ENCODE results near the gene FXN.

The FXN gene

DNA sequence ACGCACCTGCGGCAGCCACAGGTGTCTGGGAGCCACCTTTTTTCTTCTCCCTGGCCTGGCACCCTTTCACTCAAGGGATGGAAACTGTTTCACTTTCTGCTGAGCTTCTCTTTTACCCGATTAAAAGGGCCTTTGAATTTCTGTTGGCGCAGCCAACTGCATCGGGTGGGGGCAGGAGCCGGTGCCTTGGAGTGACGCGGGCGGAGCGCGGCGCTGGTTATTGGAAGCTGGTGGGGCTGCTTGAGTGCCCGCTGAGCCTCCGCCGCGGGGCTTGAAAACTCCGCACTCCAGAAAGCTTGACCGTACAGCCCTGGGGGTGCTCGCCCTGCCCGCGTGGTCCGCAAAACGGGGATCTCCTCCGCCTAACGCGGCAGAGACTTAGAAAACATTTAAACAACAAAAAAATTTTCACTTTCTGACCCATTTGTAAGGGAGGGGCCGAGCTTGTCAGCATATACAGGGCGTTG is 86.6 kb downstream of the FXN start:
- peak; percentile 88 for ATAC-seq
- TF ChIP-seq TOX (CRISPR knock-in tag; IDR thresholded peaks at IDR 0.05; ENCODE audit: borderline replicate concordance), result no peak
- TF ChIP-seq, protein P1, sequence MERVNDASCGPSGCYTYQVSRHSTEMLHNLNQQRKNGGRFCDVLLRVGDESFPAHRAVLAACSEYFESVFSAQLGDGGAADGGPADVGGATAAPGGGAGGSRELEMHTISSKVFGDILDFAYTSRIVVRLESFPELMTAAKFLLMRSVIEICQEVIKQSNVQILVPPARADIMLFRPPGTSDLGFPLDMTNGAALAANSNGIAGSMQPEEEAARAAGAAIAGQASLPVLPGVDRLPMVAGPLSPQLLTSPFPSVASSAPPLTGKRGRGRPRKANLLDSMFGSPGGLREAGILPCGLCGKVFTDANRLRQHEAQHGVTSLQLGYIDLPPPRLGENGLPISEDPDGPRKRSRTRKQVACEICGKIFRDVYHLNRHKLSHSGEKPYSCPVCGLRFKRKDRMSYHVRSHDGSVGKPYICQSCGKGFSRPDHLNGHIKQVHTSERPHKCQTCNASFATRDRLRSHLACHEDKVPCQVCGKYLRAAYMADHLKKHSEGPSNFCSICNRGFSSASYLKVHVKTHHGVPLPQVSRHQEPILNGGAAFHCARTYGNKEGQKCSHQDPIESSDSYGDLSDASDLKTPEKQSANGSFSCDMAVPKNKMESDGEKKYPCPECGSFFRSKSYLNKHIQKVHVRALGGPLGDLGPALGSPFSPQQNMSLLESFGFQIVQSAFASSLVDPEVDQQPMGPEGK (CRISPR knock-in tag; IDR thresholded peaks at IDR 0.05; ENCODE audit: borderline replicate concordance), result no peak
- TF ChIP-seq ZNF565 (CRISPR knock-in tag; conservative IDR thresholded peaks at IDR 0.05; ENCODE audit: low read depth), result no peak
- TF ChIP-seq, protein P2, sequence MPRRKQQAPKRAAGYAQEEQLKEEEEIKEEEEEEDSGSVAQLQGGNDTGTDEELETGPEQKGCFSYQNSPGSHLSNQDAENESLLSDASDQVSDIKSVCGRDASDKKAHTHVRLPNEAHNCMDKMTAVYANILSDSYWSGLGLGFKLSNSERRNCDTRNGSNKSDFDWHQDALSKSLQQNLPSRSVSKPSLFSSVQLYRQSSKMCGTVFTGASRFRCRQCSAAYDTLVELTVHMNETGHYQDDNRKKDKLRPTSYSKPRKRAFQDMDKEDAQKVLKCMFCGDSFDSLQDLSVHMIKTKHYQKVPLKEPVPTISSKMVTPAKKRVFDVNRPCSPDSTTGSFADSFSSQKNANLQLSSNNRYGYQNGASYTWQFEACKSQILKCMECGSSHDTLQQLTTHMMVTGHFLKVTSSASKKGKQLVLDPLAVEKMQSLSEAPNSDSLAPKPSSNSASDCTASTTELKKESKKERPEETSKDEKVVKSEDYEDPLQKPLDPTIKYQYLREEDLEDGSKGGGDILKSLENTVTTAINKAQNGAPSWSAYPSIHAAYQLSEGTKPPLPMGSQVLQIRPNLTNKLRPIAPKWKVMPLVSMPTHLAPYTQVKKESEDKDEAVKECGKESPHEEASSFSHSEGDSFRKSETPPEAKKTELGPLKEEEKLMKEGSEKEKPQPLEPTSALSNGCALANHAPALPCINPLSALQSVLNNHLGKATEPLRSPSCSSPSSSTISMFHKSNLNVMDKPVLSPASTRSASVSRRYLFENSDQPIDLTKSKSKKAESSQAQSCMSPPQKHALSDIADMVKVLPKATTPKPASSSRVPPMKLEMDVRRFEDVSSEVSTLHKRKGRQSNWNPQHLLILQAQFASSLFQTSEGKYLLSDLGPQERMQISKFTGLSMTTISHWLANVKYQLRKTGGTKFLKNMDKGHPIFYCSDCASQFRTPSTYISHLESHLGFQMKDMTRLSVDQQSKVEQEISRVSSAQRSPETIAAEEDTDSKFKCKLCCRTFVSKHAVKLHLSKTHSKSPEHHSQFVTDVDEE (CRISPR knock-in tag; IDR thresholded peaks at IDR 0.05), result no peak
- TF ChIP-seq ZFP3 (CRISPR knock-in tag; IDR thresholded peaks at IDR 0.05), result no peak
- TF ChIP-seq ZNF8 (CRISPR knock-in tag; IDR thresholded peaks at IDR 0.05), result no peak

DNA sequence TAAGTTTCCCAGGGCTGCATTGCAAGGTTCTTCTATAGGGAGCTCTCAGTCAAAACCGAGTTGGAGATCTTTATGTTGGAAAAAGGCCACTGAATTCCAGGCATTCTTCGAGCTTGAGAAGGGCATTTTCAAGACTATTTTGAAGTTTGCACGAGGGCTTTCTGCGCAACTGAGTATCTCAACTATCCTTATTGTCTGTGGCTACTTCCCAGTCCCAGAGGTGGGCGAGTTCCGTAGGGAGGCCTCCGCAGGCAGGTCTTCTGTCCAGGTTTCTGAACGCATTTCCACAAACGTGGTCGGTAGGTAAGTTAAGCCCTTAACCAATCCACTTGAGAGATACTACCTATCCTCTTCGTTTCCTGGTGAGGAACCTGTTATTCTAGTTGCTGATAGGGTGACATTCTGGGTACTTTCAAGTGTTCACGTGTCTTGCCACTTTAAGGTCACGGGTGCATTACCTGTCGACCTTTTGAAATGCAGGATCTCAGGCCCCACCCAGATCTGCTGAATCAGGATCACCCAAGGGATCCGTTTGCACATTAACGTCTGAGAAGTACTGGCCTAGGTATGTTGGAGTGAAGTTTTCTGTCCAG is 87.1 kb downstream of the FXN start:
- TF ChIP-seq ZNF565 (CRISPR knock-in tag; conservative IDR thresholded peaks at IDR 0.05; ENCODE audit: low read depth), result no peak
- peak; percentile 36; the same call in 1 of the 2 replicates for TF ChIP-seq ISL1 (CRISPR knock-in tag; IDR thresholded peaks at IDR 0.05)
- TF ChIP-seq, protein P1 (CRISPR knock-in tag; IDR thresholded peaks at IDR 0.05; ENCODE audit: borderline replicate concordance), result no peak
- peak; percentile 81 for ATAC-seq

DNA sequence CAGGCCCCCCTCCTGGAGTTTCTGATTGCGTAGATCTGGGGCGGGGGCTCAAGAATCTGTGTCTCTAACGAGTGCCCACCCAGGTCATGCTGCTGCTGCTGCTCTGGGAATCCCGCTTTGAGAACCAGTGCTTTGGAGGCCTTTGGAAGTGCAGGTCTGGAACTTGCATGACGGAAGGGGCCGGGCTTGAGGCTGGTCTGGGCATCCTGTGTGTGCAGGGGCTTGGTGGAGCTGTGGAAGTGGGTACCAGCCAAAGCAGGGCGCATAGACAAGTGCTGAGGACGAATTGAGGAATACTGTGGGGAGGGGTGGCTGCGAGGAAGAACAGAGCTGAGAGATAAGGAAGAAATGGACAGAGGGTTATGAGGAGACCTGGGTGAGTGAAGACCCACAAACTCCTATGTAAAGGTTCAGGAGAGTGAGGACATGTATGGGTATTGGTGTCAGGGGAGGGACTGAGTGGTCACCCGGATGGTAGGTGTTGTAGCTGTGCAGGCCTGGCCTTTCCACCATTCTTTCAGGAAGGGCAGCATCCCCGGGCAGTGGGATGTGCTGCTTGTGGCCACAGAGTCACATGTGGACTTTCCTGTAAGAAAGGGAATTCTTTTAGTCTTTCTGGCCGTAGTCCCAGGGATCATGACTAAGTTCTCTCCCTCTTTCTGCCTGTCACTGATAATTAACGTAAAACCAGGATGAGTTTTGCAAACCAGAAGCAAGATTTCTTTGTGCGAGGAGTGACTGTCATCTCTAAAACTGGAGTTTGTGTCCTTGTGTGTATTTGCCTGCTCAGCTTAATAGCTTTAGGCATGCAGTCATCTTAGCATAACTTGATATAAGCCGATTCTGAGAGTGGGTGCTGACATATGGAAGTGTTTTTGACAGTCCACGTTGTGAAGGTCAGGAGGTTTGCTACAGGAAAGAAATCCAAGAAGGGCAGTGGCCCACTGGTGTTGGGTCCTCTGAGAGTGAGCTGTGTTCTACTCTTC is 95.2 kb downstream of the FXN start:
- peak; percentile 84 for ATAC-seq
- TF ChIP-seq ISL1 (CRISPR knock-in tag; IDR thresholded peaks at IDR 0.05) (peak; percentile 40; the same call in 1 of the 2 replicates), ARNTL (CRISPR knock-in tag; IDR thresholded peaks at IDR 0.05; ENCODE audit: borderline replicate concordance, low read depth) (no peak), GLIS3 (CRISPR knock-in tag; IDR thresholded peaks at IDR 0.05) (no peak), CSDC2 (CRISPR knock-in tag; IDR thresholded peaks at IDR 0.05) (no peak), ZFP3 (CRISPR knock-in tag; IDR thresholded peaks at IDR 0.05) (0 out of 2 replicates have a peak, but pooled peaks have one; percentile 28), OSR1 (CRISPR knock-in tag; IDR thresholded peaks at IDR 0.05) (no peak)

DNA sequence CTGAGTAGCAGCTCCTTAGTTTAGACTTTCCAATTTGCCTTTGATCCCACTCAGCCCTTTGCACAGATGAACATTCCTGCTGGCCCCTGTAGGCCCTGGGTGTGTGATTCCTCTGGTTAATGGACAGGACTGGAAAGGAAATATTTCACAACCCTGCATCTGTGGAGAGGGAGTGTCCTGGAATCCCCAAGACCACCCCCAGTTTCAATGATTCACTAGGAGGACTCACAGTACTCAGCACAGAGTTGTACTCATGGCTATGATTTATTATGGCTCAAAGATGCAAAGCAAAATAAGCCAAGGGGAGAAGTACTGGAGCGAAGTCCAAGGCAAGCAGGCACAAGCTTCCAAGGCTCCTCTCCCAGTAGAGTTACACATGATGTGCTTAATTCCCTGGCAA is 96.1 kb downstream of the FXN start:
- ATAC-seq, result peak; percentile 70
- TF ChIP-seq, protein P3, sequence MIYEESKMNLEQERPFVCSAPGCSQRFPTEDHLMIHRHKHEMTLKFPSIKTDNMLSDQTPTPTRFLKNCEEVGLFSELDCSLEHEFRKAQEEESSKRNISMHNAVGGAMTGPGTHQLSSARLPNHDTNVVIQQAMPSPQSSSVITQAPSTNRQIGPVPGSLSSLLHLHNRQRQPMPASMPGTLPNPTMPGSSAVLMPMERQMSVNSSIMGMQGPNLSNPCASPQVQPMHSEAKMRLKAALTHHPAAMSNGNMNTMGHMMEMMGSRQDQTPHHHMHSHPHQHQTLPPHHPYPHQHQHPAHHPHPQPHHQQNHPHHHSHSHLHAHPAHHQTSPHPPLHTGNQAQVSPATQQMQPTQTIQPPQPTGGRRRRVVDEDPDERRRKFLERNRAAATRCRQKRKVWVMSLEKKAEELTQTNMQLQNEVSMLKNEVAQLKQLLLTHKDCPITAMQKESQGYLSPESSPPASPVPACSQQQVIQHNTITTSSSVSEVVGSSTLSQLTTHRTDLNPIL (CRISPR knock-in tag; IDR thresholded peaks at IDR 0.05; ENCODE audit: low read depth), result no peak
- TF ChIP-seq, protein P1 (CRISPR knock-in tag; IDR thresholded peaks at IDR 0.05; ENCODE audit: borderline replicate concordance), result no peak
- TF ChIP-seq, protein P4, sequence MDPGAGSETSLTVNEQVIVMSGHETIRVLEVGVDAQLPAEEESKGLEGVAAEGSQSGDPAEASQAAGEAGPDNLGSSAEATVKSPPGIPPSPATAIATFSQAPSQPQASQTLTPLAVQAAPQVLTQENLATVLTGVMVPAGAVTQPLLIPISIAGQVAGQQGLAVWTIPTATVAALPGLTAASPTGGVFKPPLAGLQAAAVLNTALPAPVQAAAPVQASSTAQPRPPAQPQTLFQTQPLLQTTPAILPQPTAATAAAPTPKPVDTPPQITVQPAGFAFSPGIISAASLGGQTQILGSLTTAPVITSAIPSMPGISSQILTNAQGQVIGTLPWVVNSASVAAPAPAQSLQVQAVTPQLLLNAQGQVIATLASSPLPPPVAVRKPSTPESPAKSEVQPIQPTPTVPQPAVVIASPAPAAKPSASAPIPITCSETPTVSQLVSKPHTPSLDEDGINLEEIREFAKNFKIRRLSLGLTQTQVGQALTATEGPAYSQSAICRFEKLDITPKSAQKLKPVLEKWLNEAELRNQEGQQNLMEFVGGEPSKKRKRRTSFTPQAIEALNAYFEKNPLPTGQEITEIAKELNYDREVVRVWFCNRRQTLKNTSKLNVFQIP (CRISPR knock-in tag; IDR thresholded peaks at IDR 0.05; ENCODE audit: borderline replicate concordance, low read depth), result no peak
- no peak for TF ChIP-seq OSR1 (CRISPR knock-in tag; IDR thresholded peaks at IDR 0.05)
- no peak for TF ChIP-seq PPARA (CRISPR knock-in tag; IDR thresholded peaks at IDR 0.05; ENCODE audit: borderline replicate concordance)
- no peak for TF ChIP-seq CSDC2 (CRISPR knock-in tag; IDR thresholded peaks at IDR 0.05)
- no peak for TF ChIP-seq ZNF565 (CRISPR knock-in tag; conservative IDR thresholded peaks at IDR 0.05; ENCODE audit: low read depth)
- TF ChIP-seq, protein P2 (CRISPR knock-in tag; IDR thresholded peaks at IDR 0.05), result no peak
- TF ChIP-seq ZFP3 (CRISPR knock-in tag; IDR thresholded peaks at IDR 0.05), result no peak
- TF ChIP-seq ESRRG (CRISPR knock-in tag; IDR thresholded peaks at IDR 0.05), result no peak
- no peak for TF ChIP-seq RARB (CRISPR knock-in tag; IDR thresholded peaks at IDR 0.05)
- TF ChIP-seq BACH2 (CRISPR knock-in tag; IDR thresholded peaks at IDR 0.05; ENCODE audit: borderline replicate concordance), result no peak
- TF ChIP-seq TOX (CRISPR knock-in tag; IDR thresholded peaks at IDR 0.05; ENCODE audit: borderline replicate concordance), result no peak

Data from SK-N-SH treated with all-trans-retinoic acid at 6 μM for 48 hours (cell line).